Keratinocyte (primary cell): Measurements from ENCODE around the gene RGPD4. TPM values are rescaled to one million over a fixed set of nuclear protein-coding genes. Genes with fewer than 3 reads are reported as not detected.

Experiments
- DNase-seq: peaks from one replicate; pipeline ENCODE4 v3.0.0-alpha.2; 2011; ENCODE audit warnings: low read depth, missing footprints, low spot score
- FAIRE-seq: peaks from 2 replicates; lab custom pipeline; 2011; peaks lifted over from hg19 to GRCh38; lab: Jason Lieb, UNC
- H2AFZ ChIP-seq: 2 replicates; pipeline ENCODE4 v1.6.0; 2012; ENCODE audit warnings: low read length, control low read depth, inconsistent platforms; ENCODE audit not compliant: control insufficient read depth
- H3K27ac ChIP-seq: 2 replicates; pipeline ENCODE4 v1.5.1; 2011; ENCODE audit warnings: low read length; ENCODE audit not compliant: control insufficient read depth, insufficient read depth
- H3K27me3 ChIP-seq: 3 replicates; pipeline ENCODE4 v1.6.0; 2011; ENCODE audit warnings: low read length; ENCODE audit not compliant: control insufficient read depth, insufficient read depth; ENCODE audit errors: extremely low read depth
- H3K36me3 ChIP-seq, 2 experiments: 2 replicates in 1 of 2; 3 replicates in 1 of 2; pipeline ENCODE4 v1.5.1; 2011; ENCODE audit warnings: low read length in 2 of 2, mild to moderate bottlenecking in 1 of 2; ENCODE audit not compliant: control insufficient read depth in 2 of 2, insufficient read depth in 2 of 2; ENCODE audit errors: extremely low read depth in 1 of 2
- H3K4me1 ChIP-seq: 3 replicates; pipeline ENCODE4 v1.5.1; 2011; ENCODE audit warnings: low read length; ENCODE audit not compliant: control insufficient read depth, insufficient read depth; ENCODE audit errors: extremely low read depth
- H3K4me2 ChIP-seq: 3 replicates; pipeline ENCODE4 v1.6.0; 2011; ENCODE audit warnings: low read depth, low read length; ENCODE audit not compliant: control insufficient read depth, insufficient read depth; ENCODE audit errors: extremely low read depth
- H3K4me3 ChIP-seq, 3 experiments: fragments of 200-600 bp in 1 of 3; sonication (generic) in 1 of 3; 2 replicates in 2 of 3; 3 replicates in 1 of 3; pipeline ENCODE4 v1.5.1; 2011 to 2016; ENCODE audit warnings: low read length in 3 of 3, mild to moderate bottlenecking in 3 of 3, control low read depth in 2 of 3, inconsistent platforms in 1 of 3, low read depth in 1 of 3, mixed read lengths in 1 of 3, mixed run types in 1 of 3, moderate library complexity in 1 of 3; ENCODE audit not compliant: control insufficient read depth in 2 of 3, insufficient read depth in 2 of 3; ENCODE audit errors: extremely low read depth in 1 of 3
- H3K79me2 ChIP-seq: 2 replicates; pipeline ENCODE4 v1.6.0; 2012; ENCODE audit warnings: low read length; ENCODE audit not compliant: control insufficient read depth, insufficient read depth
- H3K9ac ChIP-seq: 3 replicates; pipeline ENCODE4 v1.6.0; 2011; ENCODE audit warnings: low read length; ENCODE audit not compliant: control insufficient read depth, insufficient read depth; ENCODE audit errors: extremely low read depth
- H3K9me1 ChIP-seq: 3 replicates; pipeline ENCODE4 v1.6.0; 2011; ENCODE audit warnings: low read length; ENCODE audit not compliant: control insufficient read depth, insufficient read depth; ENCODE audit errors: extremely low read depth
- H3K9me3 ChIP-seq: 2 replicates; pipeline ENCODE4 v1.5.1; 2012; ENCODE audit warnings: low read depth, low read length; ENCODE audit not compliant: control insufficient read depth
- H4K20me1 ChIP-seq: 3 replicates; pipeline ENCODE4 v1.6.0; 2011; ENCODE audit warnings: low read length; ENCODE audit not compliant: control insufficient read depth, insufficient read depth; ENCODE audit errors: extremely low read depth
- CTCF ChIP-seq, 3 experiments: IDR thresholded peaks in 1 of 3; conservative IDR thresholded peaks in 1 of 3; optimal IDR thresholded peaks in 1 of 3; 2 replicates in 2 of 3; 3 replicates in 1 of 3; pipeline versions ENCODE3 to v1.5.1; 2011; ENCODE audit warnings: low read length in 3 of 3, mild to moderate bottlenecking in 3 of 3, moderate library complexity in 2 of 3, control low read depth in 1 of 3, inconsistent platforms in 1 of 3; ENCODE audit not compliant: insufficient read depth in 2 of 3; ENCODE audit errors: extremely low read depth in 1 of 3
- EZH2 ChIP-seq: IDR thresholded peaks from one replicate; pipeline ENCODE4 v1.6.1; 2012; ENCODE audit warnings: inconsistent platforms, mild to moderate bottlenecking, low read length, moderate library complexity
- dilution Hi-C: fragments of 300-500 bp; cut with MboI; formaldehyde crosslinking; loops from one replicate; pipeline ENCODE4 v1.7.0; 2020; ENCODE audit warnings: low sequenced_read_pairs; ENCODE audit not compliant: extremely low pct_ligation_motif_present
- polyA plus RNA-seq, 5 experiments: library from polyadenylated mRNA; depleted of rRNA in 3 of 5; stranded (reverse) in 3 of 5; stranded (forward) in 1 of 5; unstranded in 1 of 5; fragments of >200 nt; gene quantifications; 1 replicate in 1 of 5; 2 replicates in 3 of 5; 3 replicates in 1 of 5; pipeline versions ENCODE4 v1.2.1 to v1.2.3, GENCODE V29; 2011 to 2012; ENCODE audit warnings: missing spikeins in 2 of 5, low read depth in 1 of 5, low replicate concordance in 1 of 5
- small RNA-seq, 3 experiments: library from RNA; depleted of rRNA; stranded (forward); fragments of <200 nt; gene quantifications; one replicate each; pipeline ENCODE3, GENCODE V24; 2012; ENCODE audit warnings: low read depth in 3 of 3, low replicate concordance in 1 of 3; ENCODE audit not compliant: insufficient read length in 3 of 3

RGPD4 gene
- polyA plus RNA-seq, 1 donor (not counting 4 experiments of a cell fraction or from before 2014, with no cell fraction given), result 0.03 TPM

- no peak overlapping the region for H3K9ac ChIP-seq
- H3K27me3 ChIP-seq, result no peaks in the 10 kb centered on the region
- no peaks in the 10 kb centered on the region for H3K36me3 ChIP-seq
- no peaks in the 10 kb centered on the region for H3K9me1 ChIP-seq
- H3K9me3 ChIP-seq, result no peaks in the 10 kb centered on the region
- TF ChIP-seq CTCF (optimal IDR thresholded peaks at IDR 0.05 in 1 of 3, IDR thresholded peaks at IDR 0.05 in 1 of 3, conservative IDR thresholded peaks at IDR 0.05 in 1 of 3; ENCODE audit: extremely low read depth in 1 of 3, insufficient read depth in 2 of 3, low read length in 3 of 3) (peak; percentile 22 to 41 (median 28)), EZH2 (no peak)
- no peak overlapping the region for H2AFZ ChIP-seq
- dilution Hi-C loops, result no loop called here
- no peaks in the 10 kb centered on the region for H3K4me1 ChIP-seq
- H4K20me1 ChIP-seq, result no peaks in the 10 kb centered on the region
- H3K4me2 ChIP-seq, result no peak overlapping the region
- DNase-seq, result no peak
- no peak overlapping the region for H3K4me3 ChIP-seq
- FAIRE-seq, result no peak
- H3K79me2 ChIP-seq, result no peaks in the 10 kb centered on the region
- H3K27ac ChIP-seq, result no peak overlapping the region
Observed at GRCh38 chr2:107936433-107937359, 110.0 kb downstream of the RGPD4 start.

Small RNA genes within 50 kb of the gene (small RNA-seq; reads per million reads assigned to genes)
- gene AC009963.1, result 0 reads per million in 3 experiments
- 0 reads per million in 3 experiments for gene AC009963.2

Other genes with a start within 250 kb of the RGPD4 start
- gene SLC5A7, start 159.6 kb downstream of the RGPD4 start, polyA plus RNA-seq, result not detected in 3 replicates